Liver (tissue), 9 donors: Measurements from ENCODE around the gene EPHB4. TPM values are rescaled to one million over a fixed set of nuclear protein-coding genes. Genes with fewer than 3 reads are reported as not detected.

Source experiments
- DNase-seq: peaks from one replicate; pipeline ENCODE4 v3.0.0-alpha.2; 2017; ENCODE audit warnings: low spot score
- H3K27ac ChIP-seq, 2 donors: one replicate each; pipeline ENCODE4 v1.7.0; 2013; ENCODE audit warnings: inconsistent platforms in 2 of 2, low read length in 2 of 2, control low read depth in 1 of 2, low read depth in 1 of 2, mild to moderate bottlenecking in 1 of 2
- H3K27me3 ChIP-seq, 4 donors: one replicate each; pipeline versions ENCODE4 v1.6.1 to v1.7.0; 2013; ENCODE audit warnings: low read length in 3 of 4, inconsistent platforms in 1 of 4, mild to moderate bottlenecking in 1 of 4, moderate library complexity in 1 of 4; ENCODE audit not compliant: control insufficient read depth in 4 of 4, insufficient read depth in 4 of 4
- H3K36me3 ChIP-seq, 4 donors: one replicate each; pipeline versions ENCODE4 v1.6.1 to v1.7.0; 2013; ENCODE audit warnings: low read length in 3 of 4, mild to moderate bottlenecking in 3 of 4, low read depth in 1 of 4, moderate library complexity in 1 of 4; ENCODE audit not compliant: control insufficient read depth in 4 of 4, insufficient read depth in 3 of 4
- H3K4me1 ChIP-seq, 4 donors: one replicate each; pipeline versions ENCODE4 v1.6.1 to v1.7.0; 2013; ENCODE audit warnings: low read length in 3 of 4, mild to moderate bottlenecking in 3 of 4, moderate library complexity in 1 of 4; ENCODE audit not compliant: control insufficient read depth in 4 of 4, insufficient read depth in 4 of 4
- H3K4me3 ChIP-seq, 3 donors: one replicate each; pipeline versions ENCODE4 v1.6.1 to v1.7.0; 2013; ENCODE audit warnings: low read length in 3 of 3, control low read depth in 1 of 3, low read depth in 1 of 3, mild to moderate bottlenecking in 1 of 3
- H3K9ac ChIP-seq, 2 donors: one replicate each; pipeline ENCODE4 v1.7.0; 2013; ENCODE audit warnings: low read length in 2 of 2, mild to moderate bottlenecking in 2 of 2, moderate library complexity in 2 of 2, control low read depth in 1 of 2, low read depth in 1 of 2
- H3K9me3 ChIP-seq, 4 donors: one replicate each; pipeline versions ENCODE4 v1.6.1 to v1.7.0; 2013; ENCODE audit warnings: low read length in 3 of 4; ENCODE audit not compliant: control insufficient read depth in 4 of 4
- FOXA2 ChIP-seq: IDR thresholded peaks from 2 replicates; pipeline ENCODE4 v1.6.1; 2016; ENCODE audit warnings: antibody characterized with exemption
- HNF4A ChIP-seq, 2 donors: conservative IDR thresholded peaks; 2 replicates each; pipeline ENCODE4 v1.6.1; 2016; ENCODE audit warnings: antibody characterized with exemption in 2 of 2, mild to moderate bottlenecking in 2 of 2
- MAX ChIP-seq: IDR thresholded peaks from 2 replicates; pipeline ENCODE4 v1.6.1; 2016; ENCODE audit warnings: antibody characterized with exemption
- NR2F2 ChIP-seq: IDR thresholded peaks from 2 replicates; pipeline ENCODE4 v1.6.1; 2016; ENCODE audit warnings: antibody characterized with exemption
- RAD21 ChIP-seq, 2 donors: IDR thresholded peaks; 2 replicates each; pipeline ENCODE4 v1.6.1; 2016; ENCODE audit warnings: antibody characterized with exemption in 2 of 2, mild to moderate bottlenecking in 2 of 2
- SP1 ChIP-seq: IDR thresholded peaks from 2 replicates; pipeline ENCODE4 v1.6.1; 2018; ENCODE audit warnings: antibody characterized with exemption, mild to moderate bottlenecking
- TAF1 ChIP-seq: conservative IDR thresholded peaks from 2 replicates; pipeline ENCODE4 v1.6.1; 2016; ENCODE audit warnings: antibody characterized with exemption, mild to moderate bottlenecking
- WGBS: extraction: QIAGEN DNeasy Blood & Tissue Kit; methylation state at CpG from one replicate; pipeline ENCODE4 v1.1.7; 2013; 5-methylcytosine and 5-hydroxymethylcytosine counted together
- polyA plus RNA-seq, 2 donors: library from polyadenylated mRNA; stranded (reverse) in 1 of 2; unstranded in 1 of 2; fragments of 200-250 nt in 1 of 2; fragments of >200 nt in 1 of 2; fragmentation: Nextera tagmentation in 1 of 2; extraction: Ambion mirVana in 1 of 2; gene quantifications; one replicate each; pipeline versions ENCODE4 v1.2.1 to v1.2.3, GENCODE V29; 2013 to 2015
- total RNA-seq, 2 donors: library from RNA; depleted of rRNA; stranded (reverse); fragments of >200 nt; gene quantifications; one replicate each; pipeline ENCODE4 v1.2.3, GENCODE V29; 2014
- TF ChIP-seq, protein P1 (sequence below): IDR thresholded peaks from 2 replicates; pipeline ENCODE4 v1.6.1; 2016; ENCODE audit warnings: antibody characterized with exemption
- TF ChIP-seq, protein P2 (sequence below): fragments of 150-350 bp; IDR thresholded peaks from 2 replicates; pipeline ENCODE4 v1.5.1; 2017; ENCODE audit warnings: improper control_type of control experiment, low read depth, low read length; ENCODE audit not compliant: missing input control
- donor health status: healthy.
- donor health status: healthy.
- donor health status: healthy.
- donor health status: healthy.
- donor health status: healthy.

Gene EPHB4
- total and polyA plus RNA-seq, 4 donors: 14.4 to 53.0 (median 50.0) TPM

DNA sequence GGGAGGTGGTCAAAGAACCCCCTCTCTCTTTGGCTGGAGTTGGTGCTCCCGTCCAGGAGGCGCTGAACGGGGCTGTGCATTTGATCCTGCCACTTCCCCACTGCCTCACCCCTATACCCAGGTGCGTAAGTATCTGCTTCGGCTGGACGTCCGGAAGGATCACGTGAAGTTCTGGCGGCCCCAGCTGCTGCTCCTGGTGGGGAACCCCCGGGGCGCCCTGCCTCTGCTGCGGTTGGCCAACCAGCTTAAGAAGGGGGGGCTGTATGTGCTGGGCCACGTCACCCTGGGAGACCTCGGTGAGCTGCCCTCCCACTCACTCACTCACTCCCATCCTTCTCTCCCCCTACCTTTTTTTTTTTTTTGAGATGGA lies 34.3 kb upstream of the EPHB4 start:
- DNase-seq: no peak
- 96% methylated on average over 14 of the region's 14 CpGs for WGBS
- TF ChIP-seq SP1: no peak
- Histone ChIP-seq H3K4me3 (no peak overlapping the region), H3K9ac (no peak overlapping the region), H3K27me3 (no peaks in the 10 kb centered on the region), H3K4me1 (peaks cover 8 to 20% (median 11%) of the 10 kb centered on the region in 4 donors), H3K9me3 (no peaks in the 10 kb centered on the region), H3K36me3 (peaks cover 0 to 3% (median 1%) of the 10 kb centered on the region in 4 donors), H3K27ac (no peak overlapping the region)

DNA sequence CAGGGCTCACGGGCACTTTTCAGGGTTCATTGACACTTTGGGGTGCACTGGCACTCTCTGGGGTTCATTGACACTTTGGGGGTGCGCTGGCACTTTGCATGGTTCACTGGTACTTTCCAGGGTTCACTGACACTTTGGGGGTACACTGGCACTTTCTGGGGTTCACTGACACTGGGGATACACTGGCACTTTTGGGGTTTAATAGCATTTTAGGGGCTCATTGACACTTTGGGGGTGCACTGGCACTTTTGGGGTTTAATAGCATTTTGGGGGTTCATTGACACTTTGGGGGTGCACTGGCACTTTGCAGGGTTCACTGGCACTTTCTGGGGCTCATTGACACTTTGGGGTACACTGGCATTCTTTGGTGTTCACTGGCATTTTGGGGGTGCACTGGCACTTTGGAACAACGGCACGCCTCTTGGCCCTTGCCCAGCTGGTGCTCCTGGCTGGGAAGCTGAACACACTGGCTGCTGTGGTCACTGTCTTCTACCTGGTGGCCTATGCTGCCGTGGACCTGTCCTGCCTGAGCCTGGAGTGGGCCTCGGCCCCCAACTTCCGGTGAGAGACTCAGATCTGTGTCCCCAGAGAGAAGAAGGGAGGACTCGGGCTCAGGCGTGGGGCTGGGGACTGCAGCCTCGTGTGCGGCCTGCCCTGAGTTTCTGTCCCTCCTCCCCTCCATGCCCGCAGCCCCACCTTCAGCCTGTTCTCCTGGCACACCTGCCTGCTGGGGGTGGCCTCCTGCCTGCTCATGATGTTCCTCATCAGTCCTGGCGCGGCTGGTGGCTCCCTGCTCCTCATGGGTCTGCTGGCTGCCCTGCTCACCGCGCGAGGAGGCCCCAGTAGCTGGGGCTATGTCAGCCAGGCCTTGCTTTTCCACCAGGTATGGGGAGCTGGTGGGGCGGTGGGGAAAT lies 33.6 kb upstream of the EPHB4 start:
- H3K9me3 ChIP-seq: no peaks in the 10 kb centered on the region
- DNase-seq: no peak
- no peak overlapping the region for H3K27ac ChIP-seq
- H3K36me3 ChIP-seq: peaks cover 0 to 3% (median 1%) of the 10 kb centered on the region in 4 donors
- 95% methylated on average over 18 of the region's 18 CpGs for WGBS
- TF ChIP-seq HNF4A (conservative IDR thresholded peaks at IDR 0.05) (no peak), NR2F2 (no peak)
- TF ChIP-seq, protein P1, sequence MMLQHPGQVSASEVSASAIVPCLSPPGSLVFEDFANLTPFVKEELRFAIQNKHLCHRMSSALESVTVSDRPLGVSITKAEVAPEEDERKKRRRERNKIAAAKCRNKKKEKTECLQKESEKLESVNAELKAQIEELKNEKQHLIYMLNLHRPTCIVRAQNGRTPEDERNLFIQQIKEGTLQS: no peak
- H3K4me3 ChIP-seq: no peak overlapping the region
- no peaks in the 10 kb centered on the region for H3K27me3 ChIP-seq
- no peak overlapping the region for H3K9ac ChIP-seq
- peaks cover 6 to 15% (median 11%) of the 10 kb centered on the region in 4 donors for H3K4me1 ChIP-seq

GRCh38 chr7:100859856-100860255 lies 32.5 kb upstream of the EPHB4 start:
- Histone ChIP-seq H3K4me1 (peaks cover 5 to 15% (median 11%) of the 10 kb centered on the region in 4 donors), H3K9me3 (no peaks in the 10 kb centered on the region), H3K27ac (no peak overlapping the region), H3K9ac (no peak overlapping the region), H3K4me3 (no peak overlapping the region), H3K36me3 (peaks cover 0 to 3% (median 2%) of the 10 kb centered on the region in 4 donors), H3K27me3 (no peaks in the 10 kb centered on the region)
- TF ChIP-seq FOXA2 (no peak), TAF1 (no peak), MAX (no peak), RAD21 (IDR thresholded peaks at IDR 0.05) (no peak)
- TF ChIP-seq, protein P2, sequence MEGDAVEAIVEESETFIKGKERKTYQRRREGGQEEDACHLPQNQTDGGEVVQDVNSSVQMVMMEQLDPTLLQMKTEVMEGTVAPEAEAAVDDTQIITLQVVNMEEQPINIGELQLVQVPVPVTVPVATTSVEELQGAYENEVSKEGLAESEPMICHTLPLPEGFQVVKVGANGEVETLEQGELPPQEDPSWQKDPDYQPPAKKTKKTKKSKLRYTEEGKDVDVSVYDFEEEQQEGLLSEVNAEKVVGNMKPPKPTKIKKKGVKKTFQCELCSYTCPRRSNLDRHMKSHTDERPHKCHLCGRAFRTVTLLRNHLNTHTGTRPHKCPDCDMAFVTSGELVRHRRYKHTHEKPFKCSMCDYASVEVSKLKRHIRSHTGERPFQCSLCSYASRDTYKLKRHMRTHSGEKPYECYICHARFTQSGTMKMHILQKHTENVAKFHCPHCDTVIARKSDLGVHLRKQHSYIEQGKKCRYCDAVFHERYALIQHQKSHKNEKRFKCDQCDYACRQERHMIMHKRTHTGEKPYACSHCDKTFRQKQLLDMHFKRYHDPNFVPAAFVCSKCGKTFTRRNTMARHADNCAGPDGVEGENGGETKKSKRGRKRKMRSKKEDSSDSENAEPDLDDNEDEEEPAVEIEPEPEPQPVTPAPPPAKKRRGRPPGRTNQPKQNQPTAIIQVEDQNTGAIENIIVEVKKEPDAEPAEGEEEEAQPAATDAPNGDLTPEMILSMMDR: no peak
- TF ChIP-seq, protein P1: no peak
- no peak for DNase-seq
- WGBS: 83% methylated on average over 15 of the region's 15 CpGs
